Stimulated activated CD8-positive, alpha-beta memory T cell treated with anti-CD3 and anti-CD28 coated beads, Interleukin-12 subunit alpha, Interleukin-12 subunit beta, amount 100 ng/mL, for 1 hour (primary cell): Measurements from ENCODE around the gene CLEC17A.
"Not testable (repeated sequence)": the region's sequence is repeated elsewhere in the genome, so short reads cannot be mapped to it uniquely, and the experiment has no call there.

ENCODE experiments used
- DNase-seq: peaks from one replicate; pipeline ENCODE4 v3.0.0-alpha.2; 2020; ENCODE audit warnings: low read depth

The CLEC17A gene, protein sequence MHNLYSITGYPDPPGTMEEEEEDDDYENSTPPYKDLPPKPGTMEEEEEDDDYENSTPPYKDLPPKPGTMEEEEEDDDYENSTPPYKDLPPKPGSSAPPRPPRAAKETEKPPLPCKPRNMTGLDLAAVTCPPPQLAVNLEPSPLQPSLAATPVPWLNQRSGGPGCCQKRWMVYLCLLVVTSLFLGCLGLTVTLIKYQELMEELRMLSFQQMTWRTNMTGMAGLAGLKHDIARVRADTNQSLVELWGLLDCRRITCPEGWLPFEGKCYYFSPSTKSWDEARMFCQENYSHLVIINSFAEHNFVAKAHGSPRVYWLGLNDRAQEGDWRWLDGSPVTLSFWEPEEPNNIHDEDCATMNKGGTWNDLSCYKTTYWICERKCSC

GRCh38 chr19:14582894-14583340 is at the start of gene CLEC17A:
Gene CLEC17A (plus strand): TSS chr19:14583084. CDS start chr19:14583161, 77 bp downstream.
- DNase-seq = no peak

DNA sequence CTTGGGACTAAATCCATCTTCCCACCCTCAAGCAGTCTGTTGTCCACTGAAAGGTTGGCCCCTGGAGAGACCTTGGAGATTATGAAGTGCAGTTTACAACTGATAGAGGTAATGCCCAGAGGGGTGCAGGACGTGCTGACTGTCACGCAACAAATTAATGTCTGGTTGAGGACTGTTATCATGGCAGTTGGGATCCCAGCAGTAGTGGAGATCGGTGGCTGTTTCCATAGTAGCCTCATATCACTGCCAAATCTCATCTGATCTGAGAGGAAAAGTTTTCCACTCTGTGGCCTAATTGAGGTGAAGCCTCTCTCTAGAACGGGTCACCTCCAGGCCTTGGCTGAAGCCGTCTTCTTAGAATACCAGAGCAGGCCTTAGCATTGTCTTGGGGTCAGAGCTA is 49.4 kb upstream of the CLEC17A start:
- DNase-seq = no peak

DNA sequence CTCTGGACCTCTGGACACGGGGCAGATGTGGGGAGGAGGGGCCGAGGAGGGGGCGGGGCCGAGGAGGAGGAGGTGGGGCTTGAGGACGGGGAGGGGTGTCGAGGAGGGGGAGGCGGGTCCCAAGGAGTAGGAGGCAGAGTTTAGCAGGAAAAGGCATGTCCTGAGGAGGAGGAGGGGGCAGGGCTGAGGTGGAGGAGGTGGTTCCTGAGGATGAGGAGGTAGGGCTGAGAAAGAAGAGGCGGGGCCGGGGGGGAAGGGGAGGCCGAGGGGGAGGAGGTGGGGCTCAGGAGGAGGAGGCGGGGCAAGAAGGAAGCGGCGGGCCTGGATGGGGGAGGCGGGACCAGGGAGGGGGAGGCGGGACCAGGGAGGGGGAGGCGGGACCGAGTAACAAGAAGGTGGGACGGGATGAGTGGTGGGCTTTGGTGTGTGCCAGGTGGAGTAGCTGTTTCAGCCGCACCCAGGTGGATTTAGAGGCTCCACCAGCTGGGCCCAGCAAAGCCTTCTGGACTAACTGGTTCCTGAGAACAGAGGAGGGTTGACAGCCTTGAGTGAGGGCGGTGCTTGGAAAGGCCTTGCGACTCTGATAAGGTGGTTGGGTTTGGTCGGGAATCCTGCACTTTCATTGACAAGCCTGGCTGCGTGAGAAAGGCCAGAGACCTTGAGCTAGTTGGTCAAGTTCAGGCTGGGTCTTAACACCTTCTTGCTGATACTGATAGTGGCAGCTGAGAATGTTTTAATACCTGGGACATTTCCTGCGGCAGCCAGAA is 45.8 kb upstream of the CLEC17A start:
- DNase-seq = no peak

GRCh38 chr19:14540741-14541525 is 42.0 kb upstream of the CLEC17A start:
- DNase-seq = no peak

DNA sequence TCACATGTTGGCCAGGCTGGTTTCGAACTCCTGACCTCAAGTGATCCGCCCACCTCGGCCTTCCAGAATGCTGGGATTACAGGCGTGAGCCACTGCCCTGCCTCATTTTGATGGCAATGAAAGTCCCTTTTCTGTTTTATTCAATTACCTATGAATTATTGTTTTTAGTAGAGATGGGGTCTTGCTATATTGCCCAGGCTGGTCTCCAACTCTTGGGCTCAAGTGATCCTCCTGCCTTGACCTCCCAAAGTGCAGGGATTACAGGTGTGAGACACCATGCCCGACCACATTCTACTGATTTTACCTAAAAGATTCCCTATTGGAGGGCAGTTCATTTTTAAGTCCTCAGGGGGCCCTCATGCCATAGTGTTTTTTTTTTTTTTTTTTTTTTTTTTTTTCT is 40.9 kb upstream of the CLEC17A start:
- not testable (repeated sequence) for DNase-seq

DNA sequence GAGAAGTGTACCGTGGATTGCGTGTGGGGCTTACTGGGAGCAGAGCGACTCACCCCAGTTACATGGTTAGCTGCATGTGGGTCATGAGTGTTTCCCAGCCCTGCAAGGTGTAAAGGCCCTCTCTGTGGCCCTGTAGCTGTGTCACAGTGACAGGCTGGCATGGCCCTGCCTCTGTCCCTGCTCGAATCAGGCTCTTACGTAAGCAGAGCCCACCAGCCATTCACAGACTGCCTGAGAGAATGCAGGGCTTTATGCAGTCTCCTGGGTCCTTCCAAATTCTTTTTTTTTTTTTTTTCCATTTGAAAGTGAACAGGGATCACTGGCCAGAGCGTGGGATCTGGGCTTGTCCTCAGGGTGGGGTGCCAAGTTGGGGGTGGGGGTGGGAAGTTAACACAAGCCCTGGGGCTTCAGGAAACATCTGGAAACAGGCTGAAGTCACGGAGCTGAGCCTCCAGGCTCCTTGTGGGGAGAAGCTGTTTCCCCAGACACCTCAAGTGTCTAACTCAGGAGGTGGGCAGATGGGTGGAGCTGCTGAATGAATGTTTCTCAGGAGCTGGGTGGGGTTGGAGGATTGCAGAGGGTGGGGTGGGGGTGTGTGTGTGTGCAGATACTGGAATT is 40.1 kb upstream of the CLEC17A start:
- DNase-seq = no peak

DNA sequence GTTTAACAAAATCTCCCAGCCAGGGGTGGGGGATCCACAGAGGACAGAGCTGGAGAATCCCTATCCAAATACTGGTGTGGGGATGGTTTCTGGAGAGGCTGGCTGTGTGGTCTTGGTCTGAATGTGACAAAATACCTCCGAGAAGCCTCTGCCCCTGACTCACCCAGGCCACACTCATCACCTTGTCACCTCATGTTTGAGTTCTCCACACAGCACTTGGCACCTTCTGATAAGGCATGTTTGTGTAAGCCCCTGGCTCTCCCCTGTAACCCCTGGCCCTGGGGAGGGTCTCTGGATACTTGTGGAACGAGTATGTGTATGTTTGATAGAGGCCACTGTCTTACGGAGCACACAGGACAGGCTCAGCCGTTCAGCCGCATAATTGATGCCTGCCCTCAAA is 38.8 kb upstream of the CLEC17A start:
- DNase-seq = no peak

DNA sequence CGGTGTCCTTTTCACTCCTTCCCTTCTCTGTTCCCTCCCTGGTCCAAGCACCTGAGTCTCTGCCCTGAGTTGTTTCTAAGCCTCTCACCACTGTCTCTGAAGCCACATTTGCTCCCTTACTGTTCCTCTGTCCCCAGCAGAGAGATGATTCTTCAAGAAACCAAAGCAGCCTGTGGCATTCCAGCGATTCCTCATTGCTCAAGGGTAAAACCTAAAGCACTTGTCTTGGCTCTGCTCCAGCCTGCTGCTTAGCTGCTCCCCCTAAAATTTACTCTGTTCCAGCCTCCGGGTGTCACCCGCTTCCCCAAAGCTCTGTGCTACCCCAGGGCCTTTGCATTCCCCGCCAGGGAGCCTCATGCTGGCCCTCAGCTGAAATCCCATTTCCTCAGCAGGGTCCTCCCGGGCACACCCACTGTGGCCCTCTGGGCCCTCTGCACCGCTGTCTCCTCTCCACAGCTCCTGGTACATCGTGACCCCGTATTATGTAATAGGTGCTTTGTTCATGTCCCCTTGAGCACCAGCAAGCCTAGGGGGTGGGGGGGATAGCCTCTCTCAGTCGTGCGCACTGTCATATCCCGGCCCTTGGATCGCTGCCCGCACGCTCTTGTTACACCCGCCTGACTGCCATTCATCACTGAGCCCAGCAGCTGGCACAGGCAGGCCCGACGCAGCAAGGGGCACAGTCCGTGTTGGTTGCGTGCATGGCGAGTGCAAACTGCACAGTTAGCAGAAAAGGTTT is 37.7 kb upstream of the CLEC17A start:
- DNase-seq = no peak

GRCh38 chr19:14545716-14546082 is 37.2 kb upstream of the CLEC17A start:
- DNase-seq = no peak

- no peak for DNase-seq
Observed at GRCh38 chr19:14550201-14550754, 32.6 kb upstream of the CLEC17A start.

GRCh38 chr19:14551134-14552005 is 31.5 kb upstream of the CLEC17A start:
- peak; percentile 60 for DNase-seq

GRCh38 chr19:14552006-14552360 is 30.9 kb upstream of the CLEC17A start:
- not testable (repeated sequence) for DNase-seq

DNA sequence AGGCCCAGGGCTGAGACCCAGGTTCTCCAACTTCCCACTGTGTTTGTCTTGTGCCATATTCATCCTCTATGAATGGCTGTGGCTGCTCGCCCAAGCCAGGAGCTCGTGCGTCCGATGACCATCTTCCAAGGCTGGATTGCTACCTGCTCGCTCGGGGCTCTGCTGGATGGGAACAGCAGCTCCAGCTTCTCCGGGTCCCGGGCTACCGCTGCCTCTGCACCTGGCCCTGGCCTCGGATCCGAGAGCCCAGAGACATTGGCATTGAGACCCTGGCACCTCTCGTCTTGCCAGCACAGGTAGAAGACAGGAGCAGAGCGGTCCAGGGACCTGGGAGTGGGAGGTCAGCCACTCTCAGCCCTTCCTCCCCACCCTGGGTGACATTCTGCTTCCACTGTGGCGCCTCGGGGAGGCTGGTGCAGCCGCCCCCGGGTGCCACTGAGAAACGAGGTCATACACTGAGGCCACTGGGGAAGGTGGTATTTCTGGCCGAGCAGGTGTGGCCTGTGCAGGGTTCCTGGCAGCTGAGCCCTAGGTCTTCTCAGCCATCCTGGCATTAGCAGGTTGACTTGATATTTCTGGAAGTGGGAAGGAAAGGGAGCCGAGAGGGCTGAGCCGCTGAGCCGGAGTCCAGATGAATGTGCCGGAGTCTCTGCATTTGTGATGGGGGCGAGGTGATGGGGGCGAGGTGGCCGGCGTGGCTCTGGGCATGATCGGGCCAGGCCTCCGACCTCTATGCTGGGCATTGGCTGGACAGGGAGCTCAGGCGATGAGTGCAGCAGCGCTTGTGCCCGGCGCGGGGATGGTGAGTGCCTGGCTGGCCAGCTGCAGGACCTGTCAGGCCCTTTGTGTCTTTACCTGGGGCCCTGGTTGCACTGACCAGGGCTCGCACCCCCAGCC is 29.6 kb upstream of the CLEC17A start:
- DNase-seq = no peak

GRCh38 chr19:14553939-14554243 is 29.0 kb upstream of the CLEC17A start:
- no peak for DNase-seq

DNA sequence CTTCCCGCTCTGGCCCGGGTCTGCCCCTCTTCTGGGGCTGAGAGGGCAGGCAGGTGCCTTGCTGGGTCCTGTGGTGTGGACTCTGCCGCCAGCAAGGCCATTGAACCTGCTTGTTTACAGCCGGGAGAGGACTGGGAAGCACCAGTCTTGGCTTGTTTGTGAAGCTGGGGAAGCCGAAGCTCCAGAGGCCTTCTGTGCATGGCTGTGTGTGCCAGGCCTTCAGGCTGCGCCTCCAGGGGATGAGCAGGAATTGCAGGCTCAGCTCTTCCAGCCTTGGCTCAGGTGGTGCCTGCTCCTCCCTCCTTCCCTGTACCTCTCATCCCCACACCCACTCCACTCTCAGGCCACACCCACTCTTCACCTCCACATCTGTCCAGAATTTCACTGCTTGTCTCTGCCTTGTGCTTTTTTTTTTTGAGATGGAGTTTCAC is 28.5 kb upstream of the CLEC17A start:
- DNase-seq = no peak

DNA sequence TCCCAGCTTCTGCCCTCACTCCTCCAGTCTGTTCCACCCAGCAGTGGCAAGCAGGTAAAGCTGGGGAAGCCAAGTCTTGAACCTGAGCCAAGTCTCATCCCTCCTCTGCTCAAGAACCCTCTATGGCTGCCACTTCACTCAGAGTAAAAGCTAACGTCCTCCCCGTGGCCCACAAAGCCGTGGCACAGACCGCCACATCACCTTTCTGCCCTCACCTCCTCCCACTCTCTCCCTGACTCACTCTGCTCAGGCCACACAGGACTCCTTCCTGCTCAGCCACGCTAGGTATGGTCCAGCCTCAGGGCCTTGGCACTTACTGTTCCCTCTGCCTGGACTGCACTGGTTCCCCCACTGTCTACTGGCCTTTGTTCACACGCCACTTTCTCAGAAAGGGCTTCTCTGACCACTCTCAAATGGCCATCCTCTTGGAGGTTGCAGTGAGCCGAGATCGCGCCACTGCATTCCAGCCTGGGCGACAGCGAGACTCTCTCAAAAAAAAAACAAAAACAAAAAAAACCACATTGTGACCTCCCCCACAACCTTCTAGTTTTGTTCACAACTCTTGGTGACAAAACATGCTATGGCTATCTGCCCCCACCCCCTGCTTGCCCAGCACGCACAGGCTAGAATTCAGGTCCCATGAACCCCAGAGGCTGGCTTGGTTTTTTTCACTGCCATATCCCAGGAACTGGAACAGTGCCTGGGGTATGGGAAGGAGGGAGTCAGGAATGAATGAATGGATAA is 26.8 kb upstream of the CLEC17A start:
- DNase-seq = no peak

GRCh38 chr19:14556662-14557188 is 26.2 kb upstream of the CLEC17A start:
- peak; percentile 51 for DNase-seq

GRCh38 chr19:14558370-14559066 is 24.4 kb upstream of the CLEC17A start:
- no peak for DNase-seq
